Kidney capillary endothelial cell (primary cell): ENCODE data around the gene SPRR5.
A peak's percentile ranks its signal among the peaks of the same experiment; 100 is the strongest.

Experiments
- DNase-seq: peaks from one replicate; pipeline ENCODE4 v3.0.0-alpha.2; 2018; ENCODE audit warnings: low spot score

SPRR5 gene, protein sequence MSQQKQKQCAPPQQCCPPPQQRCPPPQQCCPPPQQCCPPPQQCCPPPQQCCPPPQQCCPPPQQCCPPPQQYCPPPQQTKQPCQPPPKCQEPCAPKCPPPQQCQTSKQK

GRCh38 chr1:152946651-152947256, at the start of gene SPRR5:
SPRR5 (plus strand) TSS chr1:152947206; CDS start chr1:152948555, 1,349 bp downstream.
- no peak for DNase-seq

GRCh38 chr1:152899027-152899426, 48.0 kb upstream of the SPRR5 start:
- DNase-seq, result no peak

- DNase-seq, result no peak
Observed at GRCh38 chr1:152899883-152900282, 47.1 kb upstream of the SPRR5 start.

DNA sequence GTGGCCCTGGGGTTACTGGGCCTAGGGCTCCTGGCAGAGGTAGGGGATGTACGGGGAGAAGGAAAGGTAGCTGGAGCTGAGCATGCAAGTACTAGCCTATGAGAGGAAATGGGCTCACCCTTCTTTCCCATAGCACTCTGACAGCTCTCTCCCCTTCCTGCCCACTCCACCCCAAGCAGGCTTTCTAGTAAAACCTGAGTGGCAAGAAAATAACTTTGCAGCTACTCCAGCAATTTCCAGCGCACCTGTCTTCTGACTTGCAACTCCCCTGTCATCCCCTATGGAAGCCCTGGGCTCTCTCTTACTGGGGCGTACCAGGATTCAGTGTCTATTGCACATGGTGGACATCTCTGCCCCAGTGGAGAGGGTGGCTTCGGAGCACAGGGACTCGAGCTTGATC, 45.4 kb upstream of the SPRR5 start:
- DNase-seq, result no peak

- DNase-seq, result no peak
Observed at GRCh38 chr1:152902636-152903035, 44.4 kb upstream of the SPRR5 start.

GRCh38 chr1:152904688-152905440, 42.1 kb upstream of the SPRR5 start:
- no peak for DNase-seq

- DNase-seq, result peak; percentile 8
Observed at GRCh38 chr1:152906023-152906565, 40.9 kb upstream of the SPRR5 start.

- no peak for DNase-seq
Observed at GRCh38 chr1:152907686-152908601, 39.1 kb upstream of the SPRR5 start, which contains the start of gene IVL. IVL (plus strand) TSS chr1:152908546; CDS start chr1:152909798, 1,252 bp downstream.

DNA sequence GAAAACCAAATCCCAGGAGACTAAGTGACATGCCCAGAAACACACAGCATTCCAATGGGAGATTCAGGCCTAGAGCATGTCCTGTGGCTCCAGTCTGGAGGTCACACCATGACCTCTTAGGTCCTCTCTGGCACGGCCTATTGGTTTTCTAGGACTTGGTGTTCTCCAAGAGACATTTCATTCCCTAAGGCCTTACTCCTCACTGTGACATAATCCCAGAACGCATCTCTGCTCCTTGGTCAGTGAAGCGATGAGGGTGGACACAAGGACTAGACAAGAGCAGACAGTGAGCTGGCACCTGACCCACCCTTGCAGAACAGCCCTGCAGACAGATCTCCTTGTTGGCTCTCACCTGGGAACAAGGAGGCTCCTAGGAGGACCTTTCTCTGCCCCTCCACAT, 37.8 kb upstream of the SPRR5 start:
- no peak for DNase-seq

GRCh38 chr1:152912471-152912870, 34.5 kb upstream of the SPRR5 start:
- DNase-seq, result no peak

GRCh38 chr1:152912900-152913299, 34.1 kb upstream of the SPRR5 start:
- DNase-seq, result no peak

DNA sequence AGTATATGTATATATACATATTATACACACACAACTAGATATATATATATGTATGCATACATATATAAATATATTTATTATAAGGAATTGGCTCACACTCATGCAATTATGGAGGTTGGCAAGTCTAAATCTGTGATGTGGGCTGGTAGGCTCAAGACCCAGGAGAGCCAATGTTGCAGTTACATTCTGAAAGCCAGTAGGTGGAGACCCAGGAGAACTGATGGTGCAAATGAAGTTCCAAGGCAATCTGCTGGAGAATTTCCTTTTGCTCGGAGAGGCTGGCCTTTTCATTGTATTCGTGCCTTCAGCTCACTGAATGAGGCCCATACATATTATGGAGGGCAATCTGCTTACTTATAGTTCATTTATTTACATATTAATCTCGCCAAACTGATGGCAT, 29.2 kb upstream of the SPRR5 start:
- no peak for DNase-seq

- no peak for DNase-seq
Observed at GRCh38 chr1:152919071-152919470, 27.9 kb upstream of the SPRR5 start.

DNA sequence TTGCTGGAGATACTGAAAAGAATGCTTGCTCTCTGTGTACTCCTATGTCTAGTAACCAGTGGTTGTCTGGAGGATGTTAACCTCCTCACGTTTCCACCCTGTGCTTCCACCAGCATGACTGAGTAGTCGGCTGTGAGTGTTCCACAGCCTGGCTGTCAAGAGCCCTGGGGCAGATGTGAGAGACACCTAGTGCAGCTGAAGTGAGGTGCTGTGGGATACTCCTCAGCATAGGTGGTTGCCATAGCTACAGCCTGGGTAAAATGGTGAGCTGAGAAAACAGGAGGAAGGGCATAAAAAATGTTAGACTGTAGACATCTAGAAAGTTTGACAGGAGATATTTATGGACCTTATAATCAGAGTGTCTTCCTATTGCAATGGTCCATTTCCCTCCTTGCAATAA, 22.8 kb upstream of the SPRR5 start:
- DNase-seq, result no peak

GRCh38 chr1:152926091-152926490, 20.9 kb upstream of the SPRR5 start:
- DNase-seq, result no peak

- DNase-seq, result no peak
Observed at GRCh38 chr1:152928671-152929070, 18.3 kb upstream of the SPRR5 start.

- no peak for DNase-seq
Observed at GRCh38 chr1:152932170-152932811, 14.7 kb upstream of the SPRR5 start.

- no peak for DNase-seq
Observed at GRCh38 chr1:152933196-152933595, 13.8 kb upstream of the SPRR5 start.

DNA sequence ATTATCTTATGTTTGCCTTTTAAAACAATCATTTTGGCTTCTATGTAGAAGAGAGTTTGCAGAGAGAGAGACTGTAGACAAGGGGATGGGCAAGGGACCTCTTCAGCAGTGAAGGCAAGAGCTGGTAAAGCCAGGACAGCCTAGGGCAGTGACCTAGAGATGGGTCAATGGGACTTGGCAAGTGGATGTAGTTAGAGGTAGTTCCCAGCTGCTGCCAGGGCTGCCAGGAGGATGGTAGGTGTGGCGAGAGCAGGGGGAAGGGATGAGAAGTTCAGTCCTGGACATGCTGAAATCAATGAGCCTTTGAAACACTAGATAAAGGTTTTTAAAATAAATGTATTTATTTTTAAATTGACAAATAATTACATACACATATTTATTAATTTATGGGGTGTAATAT, 6.4 kb upstream of the SPRR5 start:
- DNase-seq, result no peak

GRCh38 chr1:152941037-152941711, 5.8 kb upstream of the SPRR5 start:
- no peak for DNase-seq

DNA sequence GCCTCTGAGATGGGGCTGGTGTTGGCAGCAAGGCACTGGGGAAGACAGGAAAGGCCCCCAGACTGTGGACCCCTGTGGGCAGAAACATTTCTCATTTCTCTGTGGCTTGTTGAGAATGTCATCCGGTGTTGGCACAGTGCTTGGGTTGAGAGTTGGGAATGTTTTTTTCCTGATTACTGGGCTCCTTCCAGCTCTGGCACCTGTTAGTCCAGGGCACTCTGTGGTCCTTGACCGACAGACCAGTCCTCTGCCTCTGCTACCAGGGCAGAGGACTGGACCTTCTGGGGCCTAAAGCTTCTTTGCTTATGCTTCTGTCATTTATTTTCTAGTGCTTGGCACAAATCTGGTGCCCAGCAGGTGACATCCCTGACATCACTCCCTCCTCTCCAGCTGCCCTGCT, 4.8 kb upstream of the SPRR5 start:
- DNase-seq, result no peak
